ENCODE data around the gene HEATR3. TPM values are rescaled to one million over a fixed set of nuclear protein-coding genes. Genes with fewer than 3 reads are reported as not detected.

HEATR3 gene
- total and polyA plus RNA-seq, 2 of the 8 experiments (the other 6 are each of a cell fraction or from before 2014, with no cell fraction given) = 13.0 to 29.2 TPM

DNA sequence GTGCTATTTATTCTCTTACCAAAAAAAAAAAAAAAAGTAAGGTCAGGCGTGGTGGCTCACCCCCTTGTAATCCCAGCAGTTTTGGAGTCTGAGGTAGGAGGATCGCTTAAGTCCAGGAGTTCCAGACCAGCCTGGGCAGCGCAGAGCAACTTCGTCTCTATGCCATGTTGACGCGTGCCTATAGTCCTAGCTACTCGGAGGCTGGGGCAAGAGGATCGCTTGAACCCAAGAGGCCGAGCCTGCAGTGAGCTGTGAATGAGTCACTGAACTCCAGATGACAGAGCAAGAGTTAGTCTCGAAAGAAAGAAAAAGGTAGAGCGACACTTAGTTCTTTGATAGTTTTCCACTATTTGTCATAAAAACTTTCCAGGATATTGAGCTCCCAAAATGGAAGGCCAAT is 86.0 kb downstream of the HEATR3 start (continued):
- TF ChIP-seq SIN3A (conservative IDR thresholded peaks at IDR 0.05 in 1 of 2, IDR thresholded peaks at IDR 0.05 in 1 of 2; ENCODE audit: low read depth in 1 of 2, low read length in 2 of 2) = no peak
- TF ChIP-seq KDM4A (IDR thresholded peaks at IDR 0.05; ENCODE audit: low read depth, low read length, severe bottlenecking) = no peak
- TF ChIP-seq POU5F1 (IDR thresholded peaks at IDR 0.05; ENCODE audit: low read depth, low read length) = no peak
